ENCODE measurements around the gene HSPD1.

Gene HSPD1

GRCh38 chr2:197547163-197547900 lies 47.7 kb upstream of the HSPD1 start:
- TF ChIP-seq POU6F1 (CRISPR knock-in tag; IDR thresholded peaks at IDR 0.05; ENCODE audit: borderline replicate concordance, low read depth) (no peak), RARB (CRISPR knock-in tag; IDR thresholded peaks at IDR 0.05) (no peak), TCF4 (CRISPR knock-in tag; IDR thresholded peaks at IDR 0.05; ENCODE audit: borderline replicate concordance) (no peak), ESRRG (CRISPR knock-in tag; IDR thresholded peaks at IDR 0.05) (no peak), OSR1 (CRISPR knock-in tag; IDR thresholded peaks at IDR 0.05) (no peak), CSRNP3 (CRISPR knock-in tag; IDR thresholded peaks at IDR 0.05) (no peak), SNAI2 (CRISPR knock-in tag; IDR thresholded peaks at IDR 0.05) (no peak), ZFP3 (CRISPR knock-in tag; IDR thresholded peaks at IDR 0.05) (no peak), TSHZ2 (CRISPR knock-in tag; IDR thresholded peaks at IDR 0.05) (no peak), PPARA (CRISPR knock-in tag; IDR thresholded peaks at IDR 0.05; ENCODE audit: borderline replicate concordance) (no peak), ISL1 (CRISPR knock-in tag; IDR thresholded peaks at IDR 0.05) (no peak), ZFP30 (CRISPR knock-in tag; IDR thresholded peaks at IDR 0.05) (no peak), CSDC2 (CRISPR knock-in tag; IDR thresholded peaks at IDR 0.05) (no peak), ZC3H10 (CRISPR knock-in tag; IDR thresholded peaks at IDR 0.05) (no peak), ZNF565 (CRISPR knock-in tag; conservative IDR thresholded peaks at IDR 0.05; ENCODE audit: low read depth) (no peak), ZNF8 (CRISPR knock-in tag; IDR thresholded peaks at IDR 0.05) (no peak)
- no peak for ATAC-seq

GRCh38 chr2:197543206-197543605 lies 43.6 kb upstream of the HSPD1 start:
- TF ChIP-seq TCF4 (CRISPR knock-in tag; IDR thresholded peaks at IDR 0.05; ENCODE audit: borderline replicate concordance) (no peak), POU6F1 (CRISPR knock-in tag; IDR thresholded peaks at IDR 0.05; ENCODE audit: borderline replicate concordance, low read depth) (no peak), ARNTL (CRISPR knock-in tag; IDR thresholded peaks at IDR 0.05; ENCODE audit: borderline replicate concordance, low read depth) (no peak), ZFP3 (CRISPR knock-in tag; IDR thresholded peaks at IDR 0.05) (no peak), ZNF8 (CRISPR knock-in tag; IDR thresholded peaks at IDR 0.05) (no peak), ISL1 (CRISPR knock-in tag; IDR thresholded peaks at IDR 0.05) (no peak), CREB5 (CRISPR knock-in tag; IDR thresholded peaks at IDR 0.05; ENCODE audit: low read depth) (no peak), RARB (CRISPR knock-in tag; IDR thresholded peaks at IDR 0.05) (no peak), SNAI2 (CRISPR knock-in tag; IDR thresholded peaks at IDR 0.05) (no peak), BACH2 (CRISPR knock-in tag; IDR thresholded peaks at IDR 0.05; ENCODE audit: borderline replicate concordance) (no peak), PPARA (CRISPR knock-in tag; IDR thresholded peaks at IDR 0.05; ENCODE audit: borderline replicate concordance) (no peak), ZNF565 (CRISPR knock-in tag; conservative IDR thresholded peaks at IDR 0.05; ENCODE audit: low read depth) (no peak), GLIS3 (CRISPR knock-in tag; IDR thresholded peaks at IDR 0.05) (no peak), ZNF70 (CRISPR knock-in tag; IDR thresholded peaks at IDR 0.05) (no peak), ZFP30 (CRISPR knock-in tag; IDR thresholded peaks at IDR 0.05) (no peak), TSHZ2 (CRISPR knock-in tag; IDR thresholded peaks at IDR 0.05) (no peak), ZC3H10 (CRISPR knock-in tag; IDR thresholded peaks at IDR 0.05) (no peak), PATZ1 (CRISPR knock-in tag; IDR thresholded peaks at IDR 0.05; ENCODE audit: borderline replicate concordance) (no peak), ESRRG (CRISPR knock-in tag; IDR thresholded peaks at IDR 0.05) (no peak)
- no peak for ATAC-seq

Data from SK-N-SH treated with all-trans-retinoic acid at 6 μM for 48 hours (cell line).